Cardiac fibroblast (primary cell): ENCODE measurements around the gene CNTN5.

Source experiments
- DNase-seq, 2 donors: peaks; one replicate each; pipeline versions ENCODE4 v3.0.0 to v3.0.0-alpha.2; 2010; ENCODE audit warnings: low read depth in 2 of 2
- H3K4me3 ChIP-seq, 2 donors: replicated peaks in 1 of 2; 1 replicate in 1 of 2; 2 replicates in 1 of 2; pipeline ENCODE4 v1.5.1; 2011; ENCODE audit warnings: low read depth in 2 of 2, low read length in 2 of 2, mild to moderate bottlenecking in 2 of 2, moderate library complexity in 1 of 2
- CTCF ChIP-seq: IDR thresholded peaks from one replicate; pipeline ENCODE4 v1.5.1; 2011; ENCODE audit warnings: low read depth, mild to moderate bottlenecking, low read length, inconsistent platforms

The CNTN5 gene

GRCh38 chr11:100188137-100188783 lies 1167.5 kb downstream of the CNTN5 start:
- H3K4me3 ChIP-seq = no peak overlapping the region
- no peak for DNase-seq
- TF ChIP-seq CTCF = no peak

GRCh38 chr11:100190395-100190794 lies 1169.6 kb downstream of the CNTN5 start:
- no peak for TF ChIP-seq CTCF
- H3K4me3 ChIP-seq = no peak overlapping the region

GRCh38 chr11:100192181-100192580 lies 1171.4 kb downstream of the CNTN5 start:
- TF ChIP-seq CTCF = no peak
- H3K4me3 ChIP-seq = no peak overlapping the region
- DNase-seq = no peak

More at GRCh38 chr11:100190395-100190794, 1169.6 kb downstream of the CNTN5 start:
- no peak for DNase-seq

GRCh38 chr11:100203789-100204188 lies 1183.0 kb downstream of the CNTN5 start:
- TF ChIP-seq CTCF = no peak
- no peak for DNase-seq
- H3K4me3 ChIP-seq = no peak overlapping the region

- DNase-seq = no peak
- no peak overlapping the region for H3K4me3 ChIP-seq
- TF ChIP-seq CTCF = no peak
Observed at GRCh38 chr11:100205926-100206325, 1185.2 kb downstream of the CNTN5 start.

GRCh38 chr11:100208207-100208606 lies 1187.5 kb downstream of the CNTN5 start:
- no peak for TF ChIP-seq CTCF
- no peak for DNase-seq
- H3K4me3 ChIP-seq = no peak overlapping the region

GRCh38 chr11:100214791-100215190 lies 1194.0 kb downstream of the CNTN5 start:
- no peak for DNase-seq
- no peak for TF ChIP-seq CTCF
- H3K4me3 ChIP-seq = no peak overlapping the region
